GM12873 (cell line): ENCODE measurements around the gene NEK6.

ENCODE experiments used
- TF ChIP-seq, protein P1 (sequence below): IDR thresholded peaks from 2 replicates; pipeline ENCODE4 v1.5.1; 2012; ENCODE audit warnings: low read depth, mild to moderate bottlenecking, moderate library complexity, low read length, control low read depth; ENCODE audit not compliant: insufficient read depth; ENCODE audit errors: missing control alignments

Gene NEK6

GRCh38 chr9:124231095-124231737 lies 26.5 kb upstream of the NEK6 start:
- TF ChIP-seq, protein P1, sequence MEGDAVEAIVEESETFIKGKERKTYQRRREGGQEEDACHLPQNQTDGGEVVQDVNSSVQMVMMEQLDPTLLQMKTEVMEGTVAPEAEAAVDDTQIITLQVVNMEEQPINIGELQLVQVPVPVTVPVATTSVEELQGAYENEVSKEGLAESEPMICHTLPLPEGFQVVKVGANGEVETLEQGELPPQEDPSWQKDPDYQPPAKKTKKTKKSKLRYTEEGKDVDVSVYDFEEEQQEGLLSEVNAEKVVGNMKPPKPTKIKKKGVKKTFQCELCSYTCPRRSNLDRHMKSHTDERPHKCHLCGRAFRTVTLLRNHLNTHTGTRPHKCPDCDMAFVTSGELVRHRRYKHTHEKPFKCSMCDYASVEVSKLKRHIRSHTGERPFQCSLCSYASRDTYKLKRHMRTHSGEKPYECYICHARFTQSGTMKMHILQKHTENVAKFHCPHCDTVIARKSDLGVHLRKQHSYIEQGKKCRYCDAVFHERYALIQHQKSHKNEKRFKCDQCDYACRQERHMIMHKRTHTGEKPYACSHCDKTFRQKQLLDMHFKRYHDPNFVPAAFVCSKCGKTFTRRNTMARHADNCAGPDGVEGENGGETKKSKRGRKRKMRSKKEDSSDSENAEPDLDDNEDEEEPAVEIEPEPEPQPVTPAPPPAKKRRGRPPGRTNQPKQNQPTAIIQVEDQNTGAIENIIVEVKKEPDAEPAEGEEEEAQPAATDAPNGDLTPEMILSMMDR, result no peak

GRCh38 chr9:124238546-124239140 lies 19.1 kb upstream of the NEK6 start:
- TF ChIP-seq, protein P1, result no peak

DNA sequence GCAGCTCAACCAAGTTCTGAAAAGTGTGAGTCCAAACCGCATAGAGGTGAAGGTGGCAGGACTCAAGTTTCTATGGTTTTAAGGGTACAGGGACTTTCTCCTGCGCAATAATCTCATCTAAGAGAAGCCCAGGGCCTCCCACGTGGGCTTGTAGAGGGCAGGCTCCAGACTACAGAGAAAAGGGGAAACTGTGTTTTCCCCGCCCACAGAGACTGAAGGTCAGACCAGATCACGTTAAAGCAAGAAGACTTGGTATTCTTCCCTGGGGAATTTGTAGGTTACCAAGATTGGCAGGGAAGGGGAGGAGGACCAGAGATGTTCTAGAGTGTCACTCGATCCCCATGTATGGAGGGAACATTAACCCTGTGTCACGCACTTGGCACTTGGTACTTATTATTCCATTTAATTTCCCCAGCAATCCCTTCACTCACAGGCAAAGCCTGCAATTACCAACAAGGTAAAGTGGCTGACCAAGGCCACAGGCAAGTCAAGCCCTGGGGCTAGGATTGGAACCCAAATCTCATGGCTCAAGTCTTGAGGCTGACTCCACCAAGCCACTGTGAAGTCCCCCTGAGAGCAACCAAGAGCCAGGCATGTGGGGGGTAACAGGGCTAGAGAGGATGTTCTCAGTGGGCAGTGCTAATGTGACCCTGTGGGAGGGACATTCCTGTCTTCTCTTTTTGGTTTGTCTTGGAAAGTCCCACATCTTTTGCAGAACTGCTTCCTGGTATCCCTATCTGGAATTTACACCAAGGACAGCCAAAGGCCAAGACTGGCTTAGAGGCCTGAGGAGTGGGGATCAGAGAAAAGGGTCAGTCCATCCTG lies 18.3 kb upstream of the NEK6 start:
- TF ChIP-seq, protein P1, result no peak

GRCh38 chr9:124242331-124243194 lies 15.2 kb upstream of the NEK6 start:
- TF ChIP-seq, protein P1, result no peak

DNA sequence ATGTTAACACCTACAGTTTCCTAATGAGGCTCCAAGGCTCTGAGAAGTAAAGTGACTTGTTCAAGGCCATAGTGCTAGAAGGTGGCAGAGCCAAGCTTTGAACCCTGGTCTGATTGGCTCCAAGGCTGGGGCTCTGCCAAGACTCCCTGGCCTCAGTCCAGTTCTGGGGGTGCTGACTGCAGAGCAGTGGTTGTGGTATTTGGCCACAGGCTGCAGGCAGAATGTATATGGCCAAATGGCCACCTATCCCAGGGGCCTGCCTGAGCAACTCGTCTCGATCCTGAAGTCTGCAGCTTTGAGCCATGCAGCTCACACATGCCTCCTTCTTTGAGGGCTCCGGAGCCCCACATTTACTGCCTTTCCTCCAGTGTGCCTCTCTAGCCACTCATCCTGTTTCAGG lies 9.7 kb upstream of the NEK6 start:
- TF ChIP-seq, protein P1, result no peak

DNA sequence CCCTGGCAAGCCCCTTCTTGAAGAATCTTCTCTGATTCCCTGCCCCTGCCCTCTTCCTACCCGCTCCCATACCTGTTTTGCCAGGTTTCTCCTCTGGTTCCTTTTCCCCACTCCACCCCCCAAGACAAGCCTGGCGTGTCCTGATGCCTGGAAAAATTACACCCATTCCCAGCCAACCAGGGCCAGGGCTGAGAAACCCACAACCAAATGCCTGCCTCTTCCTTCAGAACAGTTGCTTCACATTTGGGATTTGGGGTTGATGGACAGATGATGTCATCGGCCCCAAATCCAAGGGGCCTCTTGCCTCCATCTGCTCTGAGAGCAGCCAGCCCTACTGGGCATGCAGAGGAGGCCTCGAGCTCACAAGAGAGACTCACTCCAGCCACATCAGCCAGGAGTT lies 8.8 kb upstream of the NEK6 start:
- TF ChIP-seq, protein P1, result no peak

DNA sequence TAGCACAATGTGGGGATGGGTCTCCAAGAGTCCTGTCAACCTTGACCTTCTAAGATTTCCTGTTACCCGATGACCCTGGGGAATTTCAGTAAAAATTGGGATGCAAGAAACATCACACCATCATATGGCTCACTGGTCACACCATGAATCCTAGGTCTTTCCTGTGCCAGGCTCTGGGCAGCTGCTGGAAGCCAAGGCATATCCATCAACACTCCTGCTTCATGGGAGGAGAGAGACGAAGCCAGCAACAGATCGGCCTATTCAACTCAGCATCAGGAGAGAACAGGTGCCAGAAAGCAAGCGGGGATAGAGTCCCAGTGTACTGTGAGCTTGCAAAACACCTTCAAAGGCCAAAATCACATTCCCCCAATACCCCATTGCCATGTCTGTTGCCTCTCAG lies 6.5 kb upstream of the NEK6 start:
- TF ChIP-seq, protein P1, result no peak
